H1 (cell line): ENCODE data around the gene ANAPC2. TPM values are rescaled to one million over a fixed set of nuclear protein-coding genes. Genes with fewer than 3 reads are reported as not detected.

Source experiments
- JUND ChIP-seq: IDR thresholded peaks from 2 replicates; pipeline ENCODE4 v1.6.1; 2011; ENCODE audit warnings: mild to moderate bottlenecking, improper control_type of control experiment, low read length
- polyA plus RNA-seq, 7 experiments: library from polyadenylated mRNA; depleted of rRNA in 3 of 7; stranded (reverse) in 5 of 7; unstranded in 2 of 7; fragments of >200 nt in 5 of 7; fragments of 200-250 nt in 2 of 7; gene quantifications; 1 replicate in 5 of 7; 2 replicates in 1 of 7; 4 replicates in 1 of 7; pipeline versions ENCODE4 v1.2.1 to v1.2.3, GENCODE V29; 2011 to 2013; ENCODE audit warnings: missing spikeins in 2 of 7, mixed read lengths in 2 of 7
- total RNA-seq: library from RNA; stranded (reverse); fragmentation: NEBNext Ultra II Directional; extraction: Animal tissue kit (Norgen Biotek cat#: 25700); gene quantifications from 2 replicates; pipeline ENCODE4 v1.2.1, GENCODE V29; 2021

The ANAPC2 gene
- total and polyA plus RNA-seq, 2 of the 8 experiments (the other 6 are each of a cell fraction or from before 2014, with no cell fraction given) = 30.2 to 37.7 TPM

GRCh38 chr9:137187386-137187785 lies 974 bp downstream of the ANAPC2 start (continued):
- no peak for TF ChIP-seq JUND
